Lung (tissue), 12 donors: Measurements from ENCODE around the gene PATZ1. TPM values are rescaled to one million over a fixed set of nuclear protein-coding genes. Genes with fewer than 3 reads are reported as not detected.

Experiments used
- ATAC-seq: fragments of 200-7000 bp; cut with Tn5 transposase; one replicate; pipeline ENCODE4 v1.9.1; 2020; ENCODE audit warnings: moderate number of reproducible peaks; ENCODE audit not compliant: insufficient read depth, low FRiP score
- DNase-seq, 3 donors: peaks; one replicate each; pipeline ENCODE4 v3.0.0-alpha.2; 2013 to 2017
- H3K27ac ChIP-seq, 2 donors: one replicate each; pipeline ENCODE4 v1.5.1; 2013; ENCODE audit warnings: mild to moderate bottlenecking in 2 of 2, moderate library complexity in 2 of 2, control low read depth in 1 of 2, inconsistent platforms in 1 of 2, low read depth in 1 of 2, low read length in 1 of 2
- H3K27me3 ChIP-seq, 3 donors: one replicate each; pipeline ENCODE4 v1.5.1; 2013; ENCODE audit warnings: low read length in 2 of 3; ENCODE audit not compliant: control insufficient read depth in 3 of 3, insufficient read depth in 3 of 3
- H3K36me3 ChIP-seq, 4 donors: one replicate each; pipeline ENCODE4 v1.5.1; 2013; ENCODE audit warnings: low read length in 4 of 4, mild to moderate bottlenecking in 1 of 4, moderate library complexity in 1 of 4; ENCODE audit not compliant: control insufficient read depth in 4 of 4, insufficient read depth in 4 of 4
- H3K4me1 ChIP-seq, 5 donors: one replicate each; pipeline ENCODE4 v1.5.1; 2013; ENCODE audit warnings: low read length in 5 of 5, mild to moderate bottlenecking in 2 of 5, moderate library complexity in 1 of 5; ENCODE audit not compliant: control insufficient read depth in 5 of 5, insufficient read depth in 5 of 5
- H3K4me3 ChIP-seq: one replicate; pipeline ENCODE4 v1.5.1; 2013; ENCODE audit warnings: mild to moderate bottlenecking, control low read depth, moderate library complexity
- H3K9ac ChIP-seq, 2 donors: one replicate each; pipeline ENCODE4 v1.5.1; 2013; ENCODE audit warnings: low read length in 2 of 2, control low read depth in 1 of 2; ENCODE audit not compliant: insufficient read depth in 1 of 2
- H3K9me3 ChIP-seq, 4 donors: one replicate each; pipeline ENCODE4 v1.5.1; 2013; ENCODE audit warnings: low read length in 3 of 4, mild to moderate bottlenecking in 1 of 4, moderate library complexity in 1 of 4; ENCODE audit not compliant: control insufficient read depth in 4 of 4, insufficient read depth in 3 of 4
- WGBS, 2 donors: extraction: QIAGEN DNeasy Blood & Tissue Kit; methylation state at CpG; one replicate each; pipeline ENCODE4 v1.1.7; 2013; 5-methylcytosine and 5-hydroxymethylcytosine counted together
- polyA plus RNA-seq, 2 donors: library from polyadenylated mRNA; stranded (reverse); fragments of 200-250 nt; gene quantifications; one replicate each; pipeline ENCODE4 v1.2.1, GENCODE V29; 2013
- total RNA-seq, 2 donors: library from RNA; depleted of rRNA in 1 of 2; stranded (reverse); fragments of >200 nt in 1 of 2; gene quantifications; one replicate each; pipeline ENCODE4 v1.2.1, GENCODE V29; 2014 to 2021
- TF ChIP-seq, protein P1 (sequence below): IDR thresholded peaks from 2 replicates; pipeline ENCODE4 v1.5.1; 2012; ENCODE audit warnings: mild to moderate bottlenecking; ENCODE audit errors: control extremely low read depth, extremely low read depth
- donor health status: control.
- donor health status: control.
- donor health status: Bipolar disorder and iron deficiency.
- donor health status: healthy.
- donor health status: DM: yes; HTN: yes; CAD: no.

The PATZ1 gene
- total and polyA plus RNA-seq, 4 donors, result 12.6 to 35.4 (median 29.6) TPM

DNA sequence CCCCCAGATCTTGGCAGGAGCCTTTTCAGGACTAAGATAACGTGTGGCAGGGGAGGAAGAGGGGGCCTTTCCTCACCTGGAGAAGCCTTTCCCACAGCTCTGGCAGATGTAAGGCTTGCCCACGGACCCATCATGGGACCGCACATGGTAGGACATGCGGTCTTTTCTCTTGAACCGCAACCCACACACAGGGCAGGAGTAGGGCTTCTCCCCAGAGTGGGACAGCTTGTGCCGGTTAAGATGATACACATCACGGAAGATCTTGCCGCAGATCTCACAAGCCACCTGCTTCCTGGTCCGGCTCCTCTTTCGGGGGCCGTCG is 1.9 kb downstream of the PATZ1 start:
- ATAC-seq, result no peak

DNA sequence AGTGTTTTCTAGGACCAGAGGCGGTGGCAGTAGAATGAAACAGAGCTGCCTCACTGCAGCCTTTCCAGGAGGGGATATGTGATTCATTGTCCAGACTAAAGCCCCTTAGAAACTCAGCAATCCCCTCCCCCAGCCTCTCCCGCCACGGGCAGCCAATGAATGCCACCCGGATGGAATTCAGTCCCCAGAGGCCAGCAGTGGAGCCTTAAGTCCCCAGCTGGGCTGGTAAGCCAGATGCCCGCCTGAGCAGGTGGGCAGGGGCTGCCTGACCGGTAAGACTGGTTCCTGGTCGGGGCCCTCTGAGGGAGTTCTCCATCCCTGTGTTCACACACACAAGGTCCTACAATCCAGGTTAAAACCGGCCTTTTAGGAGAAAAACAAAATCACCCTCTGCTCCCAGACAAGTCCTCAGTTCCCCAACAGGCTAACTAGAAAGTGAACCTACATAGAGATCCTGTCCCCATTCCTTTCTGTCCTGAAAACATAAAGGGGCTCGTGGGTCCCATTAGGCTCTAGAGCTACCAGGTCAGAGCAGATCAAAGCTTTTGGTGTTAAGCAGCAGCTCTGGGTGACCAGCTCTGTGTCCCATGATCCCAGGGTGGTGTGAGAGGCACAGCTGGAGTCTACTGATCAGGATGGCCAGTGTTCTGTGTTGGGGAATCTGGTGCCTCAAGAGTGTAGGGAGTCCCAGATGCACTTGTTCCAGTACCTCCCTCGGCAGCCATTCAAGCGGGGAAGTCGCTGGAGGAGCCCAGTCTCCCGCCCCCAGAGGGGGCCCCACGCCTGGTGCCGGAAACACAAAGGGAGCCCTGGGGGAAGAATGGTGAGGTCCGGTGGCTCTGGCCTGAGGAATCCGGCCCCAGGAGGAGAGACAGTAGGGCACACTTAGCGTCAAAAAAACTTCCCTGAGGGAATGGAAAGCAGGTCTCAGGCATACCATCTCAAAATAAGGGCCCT is 2.6 kb downstream of the PATZ1 start:
- peaks cover 3 to 51% (median 30%) of the 10 kb centered on the region in 4 donors for H3K36me3 ChIP-seq
- peaks cover 4 to 59% (median 25%) of the 10 kb centered on the region in 5 donors for H3K4me1 ChIP-seq
- H3K27me3 ChIP-seq, result no peaks in the 10 kb centered on the region
- no peak overlapping the region for H3K4me3 ChIP-seq
- WGBS, 2 donors, result 13 to 16% methylated on average over 18 of the region's 18 CpGs
- no peaks in the 10 kb centered on the region for H3K9me3 ChIP-seq
- H3K9ac ChIP-seq, result peak overlapping the region; percentile 14 to 83
- DNase-seq, result peak; percentile 74 to 86 (median 85)
- ATAC-seq, result no peak
- H3K27ac ChIP-seq, result peak overlapping the region in 1 of 2 donors; percentile 84
- TF ChIP-seq, protein P1, sequence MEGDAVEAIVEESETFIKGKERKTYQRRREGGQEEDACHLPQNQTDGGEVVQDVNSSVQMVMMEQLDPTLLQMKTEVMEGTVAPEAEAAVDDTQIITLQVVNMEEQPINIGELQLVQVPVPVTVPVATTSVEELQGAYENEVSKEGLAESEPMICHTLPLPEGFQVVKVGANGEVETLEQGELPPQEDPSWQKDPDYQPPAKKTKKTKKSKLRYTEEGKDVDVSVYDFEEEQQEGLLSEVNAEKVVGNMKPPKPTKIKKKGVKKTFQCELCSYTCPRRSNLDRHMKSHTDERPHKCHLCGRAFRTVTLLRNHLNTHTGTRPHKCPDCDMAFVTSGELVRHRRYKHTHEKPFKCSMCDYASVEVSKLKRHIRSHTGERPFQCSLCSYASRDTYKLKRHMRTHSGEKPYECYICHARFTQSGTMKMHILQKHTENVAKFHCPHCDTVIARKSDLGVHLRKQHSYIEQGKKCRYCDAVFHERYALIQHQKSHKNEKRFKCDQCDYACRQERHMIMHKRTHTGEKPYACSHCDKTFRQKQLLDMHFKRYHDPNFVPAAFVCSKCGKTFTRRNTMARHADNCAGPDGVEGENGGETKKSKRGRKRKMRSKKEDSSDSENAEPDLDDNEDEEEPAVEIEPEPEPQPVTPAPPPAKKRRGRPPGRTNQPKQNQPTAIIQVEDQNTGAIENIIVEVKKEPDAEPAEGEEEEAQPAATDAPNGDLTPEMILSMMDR, result no peak

More for the DNA sequence above, 1.9 kb downstream of the PATZ1 start:
- 19 to 35% methylated on average over 12 of the region's 12 CpGs for WGBS, 2 donors
- Histone ChIP-seq H3K4me1 (peaks cover 4 to 59% (median 25%) of the 10 kb centered on the region in 5 donors), H3K9me3 (no peaks in the 10 kb centered on the region), H3K9ac (peak overlapping the region; percentile 14 to 83), H3K27ac (peak overlapping the region in 1 of 2 donors; percentile 84), H3K27me3 (no peaks in the 10 kb centered on the region), H3K4me3 (no peak overlapping the region), H3K36me3 (peaks cover 3 to 51% (median 27%) of the 10 kb centered on the region in 4 donors)
- TF ChIP-seq, protein P1, result no peak
- no peak for DNase-seq

DNA sequence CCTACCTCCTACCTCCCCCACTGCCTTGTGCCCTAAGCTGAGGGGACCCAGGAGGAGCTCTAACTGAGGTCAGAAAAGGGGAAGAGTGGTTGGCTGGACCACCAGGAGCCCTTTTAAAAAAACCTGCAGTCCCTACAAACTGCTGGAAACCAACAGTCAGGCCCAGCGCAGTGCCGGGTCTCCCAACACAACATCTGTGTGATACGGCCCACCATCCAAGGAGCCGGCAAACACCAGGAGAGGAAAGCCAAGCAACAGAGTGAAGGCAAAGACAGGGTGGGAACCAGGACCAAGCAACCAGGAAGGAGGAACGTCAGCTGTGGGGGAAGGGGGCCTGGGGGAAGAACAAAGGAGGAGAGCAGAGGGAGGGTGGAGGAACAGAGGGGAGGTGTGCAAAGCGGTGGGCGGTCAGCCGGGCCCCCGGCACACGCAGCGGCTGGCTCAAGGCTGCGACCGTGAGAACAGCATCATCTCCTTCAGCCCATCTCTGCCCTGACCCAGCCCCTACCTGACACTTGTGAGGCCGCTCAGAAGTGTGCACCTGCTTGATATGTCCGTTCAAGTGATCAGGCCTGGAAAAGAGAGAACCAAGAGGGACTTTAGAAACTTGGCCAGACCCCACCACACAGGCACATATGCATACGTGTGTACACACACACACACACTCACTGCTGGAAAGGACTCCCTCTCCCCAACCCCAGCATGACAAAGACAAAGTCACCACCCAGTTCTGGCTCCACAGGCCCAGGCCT is 3.6 kb downstream of the PATZ1 start:
- H3K9ac ChIP-seq, result peak overlapping the region; percentile 65 to 68
- no peaks in the 10 kb centered on the region for H3K9me3 ChIP-seq
- WGBS, 2 donors, result 34 to 47% methylated on average over 16 of the region's 16 CpGs
- TF ChIP-seq, protein P1, result no peak
- H3K4me3 ChIP-seq, result no peak overlapping the region
- ATAC-seq, result no peak
- H3K27me3 ChIP-seq, result no peaks in the 10 kb centered on the region
- H3K36me3 ChIP-seq, result peaks cover 3 to 53% (median 37%) of the 10 kb centered on the region in 4 donors
- peaks cover 4 to 55% (median 25%) of the 10 kb centered on the region in 5 donors for H3K4me1 ChIP-seq
- peak; percentile 23 to 30 (median 23) for DNase-seq
- H3K27ac ChIP-seq, result peak overlapping the region in 1 of 2 donors; percentile 8
